ENCODE results near the gene KRTAP10-1.
"Not testable (repeated sequence)": the region's sequence is repeated elsewhere in the genome, so short reads cannot be mapped to it uniquely, and the experiment has no call there.

KRTAP10-1 gene

DNA sequence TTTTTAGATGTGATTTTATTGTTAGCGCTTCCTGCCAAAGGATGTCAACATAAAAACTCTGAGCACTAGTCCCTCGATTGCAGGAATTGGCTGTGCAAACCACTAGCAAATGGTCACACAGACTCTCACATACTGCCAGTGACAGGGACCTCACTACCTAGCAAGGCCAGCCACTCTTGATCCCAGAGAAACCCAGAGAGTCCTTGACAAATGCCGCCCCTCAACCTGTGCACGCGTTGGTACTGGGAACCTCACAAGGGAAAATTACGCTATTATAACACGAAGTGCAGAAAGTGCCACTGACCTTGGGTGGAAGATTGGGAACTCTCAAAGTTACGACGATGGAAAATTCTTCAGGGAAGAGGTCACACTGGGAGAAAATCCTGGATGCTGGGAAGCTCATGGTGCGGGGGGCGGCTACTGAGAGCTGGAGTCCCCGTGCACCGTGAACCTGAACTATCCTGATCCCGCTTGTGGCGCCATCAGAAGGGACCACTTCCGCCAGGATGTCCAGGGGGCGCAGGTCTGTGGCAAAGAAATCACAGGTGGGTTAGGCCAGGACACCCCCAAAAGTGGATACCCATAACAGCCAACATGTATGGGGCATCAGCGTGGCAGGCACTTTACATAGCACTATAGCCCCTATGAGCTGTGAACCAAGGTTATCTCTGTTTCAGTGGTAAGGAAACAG lies 27.6 kb upstream of the KRTAP10-1 start:
- H3K4me3 ChIP-seq (ENCODE audit: low read depth, low read length), result no peak overlapping the region
- TF ChIP-seq, protein P1, sequence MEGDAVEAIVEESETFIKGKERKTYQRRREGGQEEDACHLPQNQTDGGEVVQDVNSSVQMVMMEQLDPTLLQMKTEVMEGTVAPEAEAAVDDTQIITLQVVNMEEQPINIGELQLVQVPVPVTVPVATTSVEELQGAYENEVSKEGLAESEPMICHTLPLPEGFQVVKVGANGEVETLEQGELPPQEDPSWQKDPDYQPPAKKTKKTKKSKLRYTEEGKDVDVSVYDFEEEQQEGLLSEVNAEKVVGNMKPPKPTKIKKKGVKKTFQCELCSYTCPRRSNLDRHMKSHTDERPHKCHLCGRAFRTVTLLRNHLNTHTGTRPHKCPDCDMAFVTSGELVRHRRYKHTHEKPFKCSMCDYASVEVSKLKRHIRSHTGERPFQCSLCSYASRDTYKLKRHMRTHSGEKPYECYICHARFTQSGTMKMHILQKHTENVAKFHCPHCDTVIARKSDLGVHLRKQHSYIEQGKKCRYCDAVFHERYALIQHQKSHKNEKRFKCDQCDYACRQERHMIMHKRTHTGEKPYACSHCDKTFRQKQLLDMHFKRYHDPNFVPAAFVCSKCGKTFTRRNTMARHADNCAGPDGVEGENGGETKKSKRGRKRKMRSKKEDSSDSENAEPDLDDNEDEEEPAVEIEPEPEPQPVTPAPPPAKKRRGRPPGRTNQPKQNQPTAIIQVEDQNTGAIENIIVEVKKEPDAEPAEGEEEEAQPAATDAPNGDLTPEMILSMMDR (IDR thresholded peaks at IDR 0.05; ENCODE audit: low read depth, low read length), result no peak

DNA sequence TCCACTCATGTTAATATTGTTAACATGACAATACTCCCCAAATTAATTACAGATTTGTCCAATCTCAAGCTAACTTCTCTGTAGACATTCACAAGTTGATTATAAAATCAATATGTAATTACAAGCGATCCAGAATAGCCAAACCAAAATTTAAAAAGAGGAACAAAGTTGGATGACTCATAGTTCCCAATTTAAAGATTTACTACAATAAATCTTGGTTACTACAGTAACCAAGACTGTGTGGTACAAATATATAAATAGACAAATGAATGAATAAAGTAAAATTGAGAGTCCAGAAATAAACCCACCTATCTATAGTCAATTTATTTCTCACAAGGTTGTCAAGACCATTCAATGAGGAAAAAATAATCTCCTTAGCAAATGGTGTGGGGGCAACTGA lies 26.4 kb upstream of the KRTAP10-1 start:
- TF ChIP-seq, protein P1 (IDR thresholded peaks at IDR 0.05; ENCODE audit: low read depth, low read length), result no peak
- H3K4me3 ChIP-seq (ENCODE audit: low read depth, low read length), result no peak overlapping the region

DNA sequence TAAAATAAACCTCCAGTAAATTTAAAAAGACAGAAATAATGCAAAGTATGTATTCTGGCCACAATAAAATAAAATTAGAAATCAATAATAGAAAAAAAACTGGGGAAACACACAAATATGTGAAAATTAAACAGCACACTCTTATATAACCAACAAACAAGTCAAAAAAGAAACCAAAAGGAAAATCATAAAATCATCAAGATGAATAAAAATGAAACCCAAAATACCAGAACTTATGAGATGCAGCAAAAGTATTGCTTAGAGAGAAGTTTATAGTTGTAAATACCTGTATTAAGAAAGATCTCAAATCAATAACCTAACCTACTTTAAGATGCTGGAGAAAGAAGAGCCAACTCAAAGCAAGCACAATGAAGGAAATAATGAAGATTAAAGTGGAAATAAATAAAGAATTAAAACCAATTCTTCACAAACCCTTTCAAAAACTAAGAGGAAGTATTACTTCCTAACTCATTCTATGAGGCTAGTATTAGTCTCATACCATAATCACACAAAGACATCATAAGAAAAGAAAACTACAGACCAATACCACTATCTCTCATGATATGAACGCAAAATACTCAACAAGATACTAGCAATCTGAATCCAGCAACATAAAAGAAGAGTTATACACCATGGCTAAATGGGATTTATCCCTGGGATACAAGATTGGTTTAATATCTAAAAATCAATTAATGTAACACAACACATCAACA lies 25.0 kb upstream of the KRTAP10-1 start:
- TF ChIP-seq, protein P1 (IDR thresholded peaks at IDR 0.05; ENCODE audit: low read depth, low read length), result no peak
- no peak overlapping the region for H3K4me3 ChIP-seq (ENCODE audit: low read depth, low read length)

DNA sequence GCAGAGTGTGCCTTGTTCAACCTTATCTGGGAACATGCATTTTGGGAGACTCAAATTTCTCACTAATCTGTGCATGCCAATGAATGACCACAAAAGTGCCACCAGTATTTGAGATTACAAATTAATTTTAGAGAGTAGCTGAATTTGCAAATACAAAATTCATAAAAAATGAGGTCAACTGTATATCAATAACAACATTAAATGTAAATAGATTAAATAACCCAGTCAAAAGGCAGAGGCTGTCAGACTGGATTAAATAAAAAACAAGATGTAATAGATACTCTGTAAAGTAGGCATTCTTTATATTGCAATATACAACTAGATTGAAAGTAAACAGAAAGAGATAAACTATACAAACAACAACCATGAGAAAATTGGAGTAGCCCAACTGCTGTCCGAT lies 24.1 kb upstream of the KRTAP10-1 start:
- no peak overlapping the region for H3K4me3 ChIP-seq (ENCODE audit: low read depth, low read length)
- TF ChIP-seq, protein P1 (IDR thresholded peaks at IDR 0.05; ENCODE audit: low read depth, low read length), result no peak

DNA sequence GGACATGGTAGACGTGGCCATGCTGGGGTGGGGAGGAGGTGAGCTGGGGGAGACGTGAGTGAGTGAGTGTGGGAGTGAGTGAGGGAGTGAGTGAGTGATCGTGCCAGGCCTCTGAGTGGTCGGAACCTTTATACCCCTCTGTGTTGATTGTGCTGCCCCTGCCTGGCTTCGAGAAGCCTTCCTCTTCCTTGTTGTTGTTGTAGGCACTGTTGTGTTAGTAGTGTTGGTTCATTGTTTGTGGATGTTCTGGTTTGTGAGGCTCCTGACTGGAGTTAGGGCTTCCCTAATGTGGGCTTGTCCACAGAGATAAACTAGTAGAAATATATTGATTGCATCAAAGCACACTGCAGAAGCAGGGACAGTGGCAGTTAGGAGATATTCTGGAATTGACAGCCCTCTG lies 18.7 kb upstream of the KRTAP10-1 start, which contains the start of gene KRTAP10-3:
Gene KRTAP10-3 (minus strand): TSS at position 101 of the 400 bp plus-strand sequence. CDS start 80 bp downstream, at position 21.
- TF ChIP-seq, protein P1 (IDR thresholded peaks at IDR 0.05; ENCODE audit: low read depth, low read length), result no peak
- no peak within 1 kb of the TSS for H3K4me3 ChIP-seq (ENCODE audit: low read depth, low read length)

DNA sequence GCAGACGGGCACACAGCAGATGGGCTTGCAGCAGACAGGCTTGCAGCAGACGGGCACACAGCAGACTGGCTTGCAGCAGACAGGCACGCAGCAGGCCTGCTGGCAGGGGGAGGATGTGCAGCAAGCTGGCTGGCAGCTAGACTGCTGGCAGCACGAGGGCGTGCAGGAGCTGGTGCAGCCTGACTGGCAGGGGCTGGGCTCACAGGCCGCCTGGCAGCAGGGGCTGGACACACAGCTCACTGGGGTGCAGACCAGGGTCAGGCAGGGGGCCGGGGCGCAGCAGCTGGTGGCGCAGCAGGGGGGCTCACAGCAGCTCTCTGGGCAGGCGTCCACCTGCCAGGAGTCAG lies 18.3 kb upstream of the KRTAP10-1 start:
- H3K4me3 ChIP-seq (ENCODE audit: low read depth, low read length), result not testable (repeated sequence)

DNA sequence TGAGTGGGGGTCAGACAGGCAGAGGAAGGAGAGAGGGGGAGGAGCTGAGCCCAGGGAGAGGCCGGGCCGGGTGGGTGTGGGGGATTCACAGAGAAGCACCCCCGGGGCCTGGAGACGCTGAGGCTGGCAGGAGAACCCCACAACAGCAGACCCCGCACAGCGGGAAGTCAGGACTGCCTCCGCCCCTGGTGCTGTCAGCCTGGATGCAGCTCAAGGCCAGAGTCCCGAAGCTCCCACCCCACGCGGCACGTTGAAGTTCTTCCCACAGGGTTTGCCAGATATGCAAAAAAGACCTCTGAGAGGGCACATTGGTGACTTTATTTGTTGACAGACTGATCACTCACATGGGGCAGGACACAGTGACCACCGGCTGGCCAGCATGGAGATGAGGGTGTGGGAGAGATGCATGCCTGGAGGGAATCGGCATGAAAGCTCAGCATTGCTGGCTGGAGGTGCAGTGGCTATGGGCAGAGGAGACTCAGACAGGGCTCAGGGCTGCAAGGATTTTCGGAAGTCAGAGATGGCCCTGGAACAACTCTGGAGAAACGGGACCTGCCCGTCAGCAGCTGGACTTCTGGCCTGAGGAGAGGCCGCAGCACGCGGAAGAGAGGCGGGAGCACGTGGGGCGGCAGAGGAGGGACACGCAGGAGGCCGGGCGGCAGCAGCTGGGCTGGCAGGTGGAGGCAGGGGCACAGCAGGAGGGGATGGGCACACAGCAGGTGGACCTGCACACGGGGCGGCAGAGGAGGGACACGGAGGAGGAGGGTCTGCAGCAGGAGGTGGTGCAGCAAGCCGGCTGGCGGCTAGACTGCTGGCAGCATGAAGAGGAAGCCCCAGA lies 17.7 kb upstream of the KRTAP10-1 start:
- TF ChIP-seq, protein P1 (IDR thresholded peaks at IDR 0.05; ENCODE audit: low read depth, low read length), result no peak
- no peak overlapping the region for H3K4me3 ChIP-seq (ENCODE audit: low read depth, low read length)

All from WI38 (cell line).